ENCODE results near the gene AP1G1. TPM values are rescaled to one million over a fixed set of nuclear protein-coding genes. Genes with fewer than 3 reads are reported as not detected.
A peak's percentile ranks its signal among the peaks of the same experiment; 100 is the strongest.

The AP1G1 gene
- total and polyA plus RNA-seq, 2 experiments from 2014 or later: 25.8 to 51.8 TPM

- peaks cover 100% of the 10 kb centered on the region for H3K79me2 ChIP-seq (ENCODE audit: insufficient read depth)
- H3K4me2 ChIP-seq (ENCODE audit: unreplicated experiment): no peak overlapping the region
- WGBS, 2 experiments (ENCODE audit: low coverage in 1 of 2, low lambda C conversion rate in 2 of 2, missing lambda C conversion rate in 2 of 2): 69 to 83% methylated on average over 2 of the region's 2 CpGs
- no peaks in the 10 kb centered on the region for H3K9me3 ChIP-seq (ENCODE audit: low read depth)
- DNase-seq: no peak
- H2AFZ ChIP-seq: no peak overlapping the region
- peaks cover 9% of the 10 kb centered on the region for H3K4me1 ChIP-seq (ENCODE audit: insufficient read depth)
- 0 out of 2 replicates have a peak, but pooled peaks cover 3% of the 10 kb centered on the region for H4K20me1 ChIP-seq (ENCODE audit: insufficient read depth)
- peaks cover 13% of the 10 kb centered on the region for H3F3A ChIP-seq (ENCODE audit: insufficient read depth)
- H3K27ac ChIP-seq: no peak overlapping the region
- no peak overlapping the region for H3K4me3 ChIP-seq
- in situ Hi-C loops (cut with MboI): no loop called here
- TF ChIP-seq EZH2phosphoT487 (IDR thresholded peaks at IDR 0.05; ENCODE audit: insufficient read depth, low read depth): no peak
- no peak for TF ChIP-seq EZH2 (IDR thresholded peaks at IDR 0.05; ENCODE audit: insufficient read depth, poor library complexity, severe bottlenecking)
- H3K9ac ChIP-seq: no peak overlapping the region
- peaks cover 12% of the 10 kb centered on the region for H3K36me3 ChIP-seq (ENCODE audit: low read depth)
- H3K9me2 ChIP-seq (ENCODE audit: insufficient read depth): no peaks in the 10 kb centered on the region
- H3K27me3 ChIP-seq (replicated peaks; ENCODE audit: insufficient read depth): no peaks in the 10 kb centered on the region
Measured at GRCh38 chr16:71784093-71784492, 24.5 kb downstream of the AP1G1 start.

DNA sequence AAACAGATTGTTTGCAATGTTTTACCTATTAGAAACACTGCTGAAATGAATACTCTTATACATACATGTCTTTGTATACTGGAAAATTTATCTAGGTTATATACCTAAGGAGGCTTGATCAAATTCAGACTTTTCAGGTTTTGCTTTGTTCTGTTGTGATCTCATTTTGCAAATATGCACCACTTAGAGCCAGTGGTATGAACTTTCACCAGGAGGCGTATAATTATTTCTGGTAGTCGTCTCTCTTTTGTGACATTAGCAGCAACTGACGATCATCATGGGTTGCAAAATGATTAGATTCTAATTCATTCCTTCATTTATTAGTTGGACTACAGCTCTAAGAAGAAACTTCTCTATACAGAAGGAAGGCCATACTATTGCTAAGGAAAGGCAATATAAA, 26.9 kb downstream of the AP1G1 start:
- H3K79me2 ChIP-seq (ENCODE audit: insufficient read depth): peaks cover 100% of the 10 kb centered on the region

GRCh38 chr16:71780521-71781089, 28.0 kb downstream of the AP1G1 start:
- TF ChIP-seq EZH2 (IDR thresholded peaks at IDR 0.05; ENCODE audit: insufficient read depth, poor library complexity, severe bottlenecking) (no peak), EZH2phosphoT487 (IDR thresholded peaks at IDR 0.05; ENCODE audit: insufficient read depth, low read depth) (no peak)
- Histone ChIP-seq H2AFZ (no peak overlapping the region), H3K27me3 (replicated peaks; ENCODE audit: insufficient read depth) (no peaks in the 10 kb centered on the region), H3K4me3 (no peak overlapping the region), H3K27ac (no peak overlapping the region), H3K4me1 (ENCODE audit: insufficient read depth) (peaks cover 9% of the 10 kb centered on the region), H4K20me1 (ENCODE audit: insufficient read depth) (0 out of 2 replicates have a peak, but pooled peaks cover 3% of the 10 kb centered on the region), H3K36me3 (ENCODE audit: low read depth) (no peaks in the 10 kb centered on the region; the same call in 1 of the 2 replicates), H3K9me2 (ENCODE audit: insufficient read depth) (no peaks in the 10 kb centered on the region), H3K9me3 (ENCODE audit: low read depth) (no peaks in the 10 kb centered on the region), H3K79me2 (ENCODE audit: insufficient read depth) (peaks cover 100% of the 10 kb centered on the region), H3F3A (ENCODE audit: insufficient read depth) (peaks cover 13% of the 10 kb centered on the region), H3K9ac (no peak overlapping the region), H3K4me2 (ENCODE audit: unreplicated experiment) (no peak overlapping the region)
- in situ Hi-C loops (cut with MboI): no loop called here
- no peak for DNase-seq
- WGBS, 2 experiments (ENCODE audit: low coverage in 1 of 2, low lambda C conversion rate in 2 of 2, missing lambda C conversion rate in 2 of 2): 95 to 97% methylated on average over 6 of the region's 6 CpGs

More for the DNA sequence above, 26.9 kb downstream of the AP1G1 start:
- H3K27me3 ChIP-seq (replicated peaks; ENCODE audit: insufficient read depth): no peaks in the 10 kb centered on the region
- H3K36me3 ChIP-seq (ENCODE audit: low read depth): no peaks in the 10 kb centered on the region; the same call in 1 of the 2 replicates
- no peak overlapping the region for H2AFZ ChIP-seq
- no peaks in the 10 kb centered on the region for H3K9me3 ChIP-seq (ENCODE audit: low read depth)
- H3K9me2 ChIP-seq (ENCODE audit: insufficient read depth): no peaks in the 10 kb centered on the region
- peaks cover 9% of the 10 kb centered on the region for H3K4me1 ChIP-seq (ENCODE audit: insufficient read depth)
- no peak overlapping the region; the same call in 1 of the 2 replicates for H3K27ac ChIP-seq
- no peak for TF ChIP-seq EZH2phosphoT487 (IDR thresholded peaks at IDR 0.05; ENCODE audit: insufficient read depth, low read depth)
- no peak for TF ChIP-seq EZH2 (IDR thresholded peaks at IDR 0.05; ENCODE audit: insufficient read depth, poor library complexity, severe bottlenecking)
- H3K4me2 ChIP-seq (ENCODE audit: unreplicated experiment): peak overlapping the region; percentile 10
- DNase-seq: peak; percentile 44
- no peak overlapping the region for H3K9ac ChIP-seq
- in situ Hi-C loops (cut with MboI): no loop called here
- H3F3A ChIP-seq (ENCODE audit: insufficient read depth): peaks cover 13% of the 10 kb centered on the region
- H3K4me3 ChIP-seq: no peak overlapping the region
- WGBS, 2 experiments (ENCODE audit: low coverage in 1 of 2, low lambda C conversion rate in 2 of 2, missing lambda C conversion rate in 2 of 2): 17 to 21% methylated on average over 3 of the region's 3 CpGs
- H4K20me1 ChIP-seq (ENCODE audit: insufficient read depth): 0 out of 2 replicates have a peak, but pooled peaks cover 3% of the 10 kb centered on the region

DNA sequence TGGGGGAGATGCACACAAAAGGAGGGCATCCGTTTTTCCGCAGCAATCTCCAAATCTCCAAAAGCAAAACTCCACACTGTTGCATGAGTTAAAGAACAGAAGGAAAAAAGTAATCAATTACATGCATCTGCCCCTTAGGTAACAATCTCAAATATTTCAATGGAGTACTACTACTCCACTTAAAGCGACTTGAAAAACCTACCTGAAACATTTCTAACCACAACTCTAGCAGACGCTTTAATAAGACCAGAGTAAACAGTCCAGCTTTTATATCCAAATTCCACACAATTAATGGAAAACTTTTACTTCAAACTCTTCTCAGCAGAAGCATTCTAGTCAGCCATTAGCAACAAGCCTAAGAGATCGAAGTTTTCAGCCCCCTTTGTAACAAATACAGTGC, 29.9 kb downstream of the AP1G1 start:
- 98 to 99% methylated on average over 5 of the region's 5 CpGs for WGBS, 2 experiments (ENCODE audit: low coverage in 1 of 2, low lambda C conversion rate in 2 of 2, missing lambda C conversion rate in 2 of 2)
- 0 out of 2 replicates have a peak, but pooled peaks cover 3% of the 10 kb centered on the region for H4K20me1 ChIP-seq (ENCODE audit: insufficient read depth)

More for the DNA sequence above, 29.9 kb downstream of the AP1G1 start:
- TF ChIP-seq EZH2 (IDR thresholded peaks at IDR 0.05; ENCODE audit: insufficient read depth, poor library complexity, severe bottlenecking): no peak
- TF ChIP-seq EZH2phosphoT487 (IDR thresholded peaks at IDR 0.05; ENCODE audit: insufficient read depth, low read depth): no peak
- Histone ChIP-seq H3K9me3 (ENCODE audit: low read depth) (no peaks in the 10 kb centered on the region), H3F3A (ENCODE audit: insufficient read depth) (peaks cover 13% of the 10 kb centered on the region), H3K4me2 (ENCODE audit: unreplicated experiment) (no peak overlapping the region), H3K27me3 (replicated peaks; ENCODE audit: insufficient read depth) (no peaks in the 10 kb centered on the region), H3K27ac (no peak overlapping the region), H3K79me2 (ENCODE audit: insufficient read depth) (peaks cover 100% of the 10 kb centered on the region), H3K9ac (no peak overlapping the region), H3K4me1 (ENCODE audit: insufficient read depth) (peaks cover 9% of the 10 kb centered on the region), H2AFZ (no peak overlapping the region), H3K36me3 (ENCODE audit: low read depth) (peaks cover 7% of the 10 kb centered on the region; the same call in 1 of the 2 replicates), H3K4me3 (no peak overlapping the region), H3K9me2 (ENCODE audit: insufficient read depth) (no peaks in the 10 kb centered on the region)
- DNase-seq: no peak
- in situ Hi-C loops (cut with MboI): no loop called here

All from GM23248 (cell line).